SK-N-SH (cell line): ENCODE measurements around the gene LRRC43. TPM values are rescaled to one million over a fixed set of nuclear protein-coding genes. Genes with fewer than 3 reads are reported as not detected.

Experiments
- CTCF ChIA-PET: fragments of 300-600, 350-600 bp; formaldehyde crosslinking; extraction: SDS; loops from one replicate; lab custom pipeline; 2021; lab: Yijun Ruan, JAX
- POLR2A ChIA-PET: fragments of 350-600 bp; sonication (Branson Sonifier 250); formaldehyde crosslinking; extraction: SDS; loops from one replicate; lab custom pipeline; 2020; ENCODE audit warnings: antibody characterized with exemption, inconsistent platforms; lab: Yijun Ruan, JAX
- DNase-seq: peaks from one replicate; pipeline ENCODE4 v3.0.0; 2012
- H2AFZ ChIP-seq: fragments of 200-600 bp; sonication (generic); 2 replicates; pipeline ENCODE4 v1.8.1; 2016; ENCODE audit warnings: antibody characterized with exemption, mild to moderate bottlenecking, low read depth
- H3F3A ChIP-seq: fragments of 200-600 bp; sonication (generic); replicated peaks from 2 replicates; pipeline ENCODE3; 2016; ENCODE audit warnings: antibody characterized with exemption, mild to moderate bottlenecking; ENCODE audit not compliant: insufficient read depth
- H3K27ac ChIP-seq, 2 experiments: fragments of 200-500 bp in 1 of 2; fragments of 200-600 bp in 1 of 2; sonication (Bioruptor generic) in 1 of 2; sonication (generic), shearing (Covaris generic) in 1 of 2; 2 replicates each; pipeline versions ENCODE4 v1.5.1 to v1.6.1; 2014 to 2016; ENCODE audit warnings: low read depth in 2 of 2, inconsistent platforms in 1 of 2, low read length in 1 of 2, mild to moderate bottlenecking in 1 of 2, mixed read lengths in 1 of 2
- H3K27me3 ChIP-seq: fragments of 200-600 bp; sonication (generic), shearing (Covaris generic); 2 replicates; pipeline ENCODE4 v1.6.1; 2016; ENCODE audit warnings: mixed run types; ENCODE audit not compliant: insufficient read depth
- H3K36me3 ChIP-seq, 2 experiments: fragments of 200-500 bp in 1 of 2; fragments of 200-600 bp in 1 of 2; sonication (Bioruptor generic) in 1 of 2; sonication (generic) in 1 of 2; replicated peaks in 1 of 2; 2 replicates each; pipeline versions ENCODE3 to v1.5.1; 2014 to 2016; ENCODE audit warnings: low read length in 1 of 2, mild to moderate bottlenecking in 1 of 2; ENCODE audit not compliant: insufficient read depth in 2 of 2, control insufficient read depth in 1 of 2
- H3K4me1 ChIP-seq, 2 experiments: fragments of 200-500 bp in 1 of 2; fragments of 200-600 bp in 1 of 2; sonication (Bioruptor generic) in 1 of 2; sonication (generic), shearing (Covaris generic) in 1 of 2; 2 replicates each; pipeline versions ENCODE4 v1.5.1 to v1.6.1; 2014 to 2016; ENCODE audit warnings: low read depth in 1 of 2, low read length in 1 of 2, mixed run types in 1 of 2; ENCODE audit not compliant: insufficient read depth in 2 of 2, control insufficient read depth in 1 of 2
- H3K4me2 ChIP-seq: fragments of 200-600 bp; sonication (generic), shearing (Covaris generic); 2 replicates; pipeline ENCODE4 v1.6.1; 2017; ENCODE audit warnings: mixed run types
- H3K4me3 ChIP-seq, 2 experiments: fragments of 200-500 bp in 1 of 2; fragments of 200-600 bp in 1 of 2; sonication (Bioruptor generic) in 1 of 2; sonication (generic), shearing (Covaris generic) in 1 of 2; 2 replicates each; pipeline versions ENCODE4 v1.5.1 to v1.8.1; 2014 to 2016; ENCODE audit warnings: low read depth in 2 of 2, inconsistent platforms in 1 of 2, low read length in 1 of 2, mild to moderate bottlenecking in 1 of 2, mixed read lengths in 1 of 2, moderate library complexity in 1 of 2
- H3K79me2 ChIP-seq: fragments of 200-600 bp; sonication (generic); 2 replicates; pipeline ENCODE4 v1.8.1; 2017; ENCODE audit warnings: mild to moderate bottlenecking; ENCODE audit not compliant: insufficient read depth
- H3K9ac ChIP-seq: fragments of 200-600 bp; sonication (generic); 2 replicates; pipeline ENCODE4 v1.6.1; 2017; ENCODE audit warnings: mixed run types
- H3K9me2 ChIP-seq: fragments of 200-600 bp; sonication (generic); 2 replicates; pipeline ENCODE4 v1.6.1; 2017; ENCODE audit warnings: mixed run types
- H3K9me3 ChIP-seq: fragments of 200-600 bp; sonication (generic); 2 replicates; pipeline ENCODE4 v1.6.1; 2017; ENCODE audit warnings: mixed run types, mild to moderate bottlenecking, moderate library complexity
- H4K20me1 ChIP-seq: fragments of 200-600 bp; sonication (generic); 2 replicates; pipeline ENCODE4 v1.6.1; 2017; ENCODE audit warnings: mild to moderate bottlenecking, mixed run types; ENCODE audit not compliant: insufficient read depth
- EZH2phosphoT487 ChIP-seq: fragments of 200-600 bp; sonication (generic); IDR thresholded peaks from 2 replicates; pipeline ENCODE4 v1.6.1; 2017; ENCODE audit warnings: low read depth, mixed run types, mild to moderate bottlenecking, antibody characterized with exemption, moderate library complexity, borderline replicate concordance
- FOXJ3 ChIP-seq: sonication (generic); formaldehyde crosslinking; IDR thresholded peaks from 2 replicates; pipeline ENCODE4 v1.5.1; 2020; ENCODE audit warnings: mild to moderate bottlenecking, missing genetic modification reagents
- GABPA ChIP-seq: IDR thresholded peaks from 2 replicates; pipeline ENCODE4 v1.4.0; 2012; ENCODE audit warnings: low read depth, mild to moderate bottlenecking
- JUND ChIP-seq: IDR thresholded peaks from 2 replicates; pipeline ENCODE4 v1.4.0; 2012
- PBX3 ChIP-seq: IDR thresholded peaks from 2 replicates; pipeline ENCODE4; 2012
- POLR2AphosphoS5 ChIP-seq: IDR thresholded peaks from 2 replicates; pipeline ENCODE4 v1.6.1; 2012; ENCODE audit warnings: low read depth, low read length
- RAD21 ChIP-seq: IDR thresholded peaks from 2 replicates; pipeline ENCODE4 v1.6.1; 2012; ENCODE audit warnings: mild to moderate bottlenecking, low read length
- REST ChIP-seq: IDR thresholded peaks from 2 replicates; pipeline ENCODE4 v1.6.1; 2012; ENCODE audit warnings: mild to moderate bottlenecking, low read depth, low read length, moderate library complexity
- RFX5 ChIP-seq: IDR thresholded peaks from 2 replicates; pipeline ENCODE4 v1.6.1; 2012; ENCODE audit warnings: mild to moderate bottlenecking, improper control_type of control experiment, low read length
- SIN3A ChIP-seq: IDR thresholded peaks from 2 replicates; pipeline ENCODE4 v1.6.1; 2012; ENCODE audit warnings: low read depth, mild to moderate bottlenecking, low read length, moderate library complexity, borderline replicate concordance
- TAF1 ChIP-seq: IDR thresholded peaks from 2 replicates; pipeline ENCODE4 v1.6.1; 2012; ENCODE audit warnings: low read depth, mild to moderate bottlenecking, low read length, moderate library complexity, borderline replicate concordance
- TCF12 ChIP-seq: IDR thresholded peaks from 2 replicates; pipeline ENCODE4 v1.4.0; 2012
- ZBTB33 ChIP-seq: IDR thresholded peaks from 2 replicates; pipeline ENCODE4 v1.4.0; 2012; ENCODE audit warnings: low read depth, borderline replicate concordance
- WGBS: methylation state at CpG from one replicate; pipeline ENCODE4 v1.1.6; 2017; ENCODE audit warnings: low lambda C conversion rate; 5-methylcytosine and 5-hydroxymethylcytosine counted together
- polyA plus RNA-seq, 3 experiments: library from polyadenylated mRNA; depleted of rRNA; stranded (reverse); fragments of >200 nt; gene quantifications; 2 replicates each; pipeline ENCODE4 v1.2.3, GENCODE V29; 2012

LRRC43 gene
- polyA plus RNA-seq, 1 of the 3 experiments (the other 2 are of a cell fraction) = 0.94 TPM

GRCh38 chr12:122207391-122207790, 24.5 kb downstream of the LRRC43 start:
- Histone ChIP-seq H3K9me3 (no peaks in the 10 kb centered on the region), H3K27ac (no peak overlapping the region), H3K4me1 (peaks cover 0 to 13% of the 10 kb centered on the region in 2 experiments; a peak in 2 of 4 replicates), H3K9ac (no peak overlapping the region), H3K36me3 (peaks cover 35 to 43% of the 10 kb centered on the region in 2 experiments), H3K4me2 (no peak overlapping the region), H3K4me3 (no peak overlapping the region), H3K9me2 (no peaks in the 10 kb centered on the region), H3F3A (peaks cover 25% of the 10 kb centered on the region)
- POLR2A ChIA-PET = no interaction called here
- no peak for TF ChIP-seq REST
- TF ChIP-seq FOXJ3 = no peak
- no peak for TF ChIP-seq POLR2AphosphoS5
- TF ChIP-seq, all 33 proteins: peak for 0
- H2AFZ ChIP-seq = no peak overlapping the region
- no peaks in the 10 kb centered on the region for H3K79me2 ChIP-seq
- H3K27me3 ChIP-seq = no peaks in the 10 kb centered on the region
- H4K20me1 ChIP-seq = 0 out of 2 replicates have a peak, but pooled peaks cover 4% of the 10 kb centered on the region
- no peak for DNase-seq
- WGBS = 90% methylated on average over 8 of the region's 8 CpGs
- CTCF ChIA-PET = interaction anchor here (2.1 kb wide), 1 partner anchor 16 kb away, joined by 7 read pairs; no protein-coding TSS in a partner anchor

- Histone ChIP-seq H3K36me3 (peaks cover 43 to 45% of the 10 kb centered on the region in 2 experiments), H3K4me1 (peaks cover 0 to 7% of the 10 kb centered on the region in 2 experiments; a peak in 1 of 4 replicates), H3F3A (peaks cover 25% of the 10 kb centered on the region), H3K27me3 (no peaks in the 10 kb centered on the region), H3K79me2 (no peaks in the 10 kb centered on the region), H3K9me3 (no peaks in the 10 kb centered on the region), H3K27ac (no peak overlapping the region), H3K9me2 (no peaks in the 10 kb centered on the region), H2AFZ (no peak overlapping the region), H3K4me3 (no peak overlapping the region), H4K20me1 (0 out of 2 replicates have a peak, but pooled peaks cover 4% of the 10 kb centered on the region), H3K9ac (no peak overlapping the region), H3K4me2 (no peak overlapping the region)
- 91% methylated on average over 12 of the region's 18 CpGs for WGBS
- DNase-seq = no peak
- TF ChIP-seq REST = no peak
- TF ChIP-seq SIN3A = no peak
- TF ChIP-seq PBX3 = no peak
- TF ChIP-seq TAF1 = no peak
- TF ChIP-seq TCF12 = no peak
- no peak for TF ChIP-seq GABPA
- TF ChIP-seq ZBTB33 = no peak
- no peak for TF ChIP-seq RFX5
- TF ChIP-seq RAD21 = no peak
- TF ChIP-seq JUND = no peak
- no peak for TF ChIP-seq EZH2phosphoT487
- ChIA-PET CTCF (interaction anchor here (1.1 to 1.8 kb wide), 2 partner anchors 59 to 148 kb away, joined by 3 read pairs; no protein-coding TSS in a partner anchor), POLR2A (no interaction called here)
Observed at GRCh38 chr12:122208073-122208820, 25.3 kb downstream of the LRRC43 start.
